Hematopoietic multipotent progenitor cell treated with erythropoietin and hydrocortisone succinate and interleukin-3 and kit ligand, for 4 days (in vitro differentiated cells): ENCODE results near the gene MINPP1.
"Not testable (repeated sequence)": the region's sequence is repeated elsewhere in the genome, so short reads cannot be mapped to it uniquely, and the experiment has no call there.

Source experiments
- DNase-seq: peaks from one replicate; pipeline ENCODE4 v3.0.0-alpha.2; 2015

The MINPP1 gene

DNA sequence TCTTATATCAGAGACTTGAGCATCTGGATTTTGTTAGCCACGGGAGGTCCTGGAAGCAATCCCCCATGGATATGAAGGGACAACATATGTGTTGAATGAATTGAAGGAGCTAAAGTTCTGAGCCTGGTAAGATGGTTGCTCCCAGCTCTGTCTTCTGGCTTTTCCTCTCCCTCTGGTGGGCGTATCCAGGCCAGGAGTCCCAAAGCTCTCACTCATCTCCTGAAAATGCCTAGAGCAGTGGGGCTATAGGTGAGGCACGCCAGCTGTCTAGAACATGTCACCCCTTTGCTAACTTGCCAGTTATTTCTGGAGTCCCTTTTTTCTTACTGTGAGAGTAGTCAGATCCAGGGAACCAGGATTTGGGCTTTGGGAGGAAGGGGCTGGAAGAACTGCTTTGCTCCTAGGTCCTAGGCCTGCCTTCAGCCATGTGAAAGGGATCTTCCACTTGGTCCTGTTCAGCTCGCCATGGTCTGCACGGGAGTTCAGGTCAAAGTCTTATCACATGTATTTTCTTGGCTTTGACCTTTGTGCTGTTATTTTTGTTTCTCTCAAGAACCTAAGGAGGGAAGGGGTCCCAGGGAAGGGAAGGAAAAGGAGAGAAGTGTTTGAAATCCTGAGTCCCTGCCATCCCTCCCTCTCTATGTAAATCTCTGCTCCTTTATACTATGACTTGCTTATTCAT, 73.6 kb downstream of the MINPP1 start:
- no peak for DNase-seq

DNA sequence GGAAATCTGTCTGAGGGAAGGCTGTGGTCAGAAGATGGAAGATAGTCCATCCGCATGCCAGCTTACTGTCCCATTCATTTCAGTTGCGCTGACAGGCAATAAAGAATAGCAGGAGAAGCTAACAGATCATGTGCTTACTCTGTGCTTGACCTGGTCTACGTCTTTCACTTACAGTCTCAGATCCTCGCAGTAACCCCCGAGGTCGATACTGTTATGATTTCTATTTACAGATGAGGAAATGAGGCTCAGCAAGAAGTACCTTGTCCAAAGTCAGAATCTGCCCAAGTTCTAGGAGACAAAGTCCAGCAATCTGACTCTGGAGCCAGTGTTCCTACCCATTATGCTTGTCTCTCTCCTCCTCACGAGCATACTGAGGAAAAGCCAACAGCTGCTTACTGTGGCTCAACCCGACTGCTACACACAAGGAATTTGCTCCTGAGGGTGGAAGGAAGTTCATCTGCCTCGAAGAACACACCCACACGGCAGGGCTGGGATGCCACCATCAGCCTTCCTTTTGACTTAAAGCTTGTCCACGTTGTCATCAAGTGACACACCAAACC, 74.2 kb downstream of the MINPP1 start:
- no peak for DNase-seq

DNA sequence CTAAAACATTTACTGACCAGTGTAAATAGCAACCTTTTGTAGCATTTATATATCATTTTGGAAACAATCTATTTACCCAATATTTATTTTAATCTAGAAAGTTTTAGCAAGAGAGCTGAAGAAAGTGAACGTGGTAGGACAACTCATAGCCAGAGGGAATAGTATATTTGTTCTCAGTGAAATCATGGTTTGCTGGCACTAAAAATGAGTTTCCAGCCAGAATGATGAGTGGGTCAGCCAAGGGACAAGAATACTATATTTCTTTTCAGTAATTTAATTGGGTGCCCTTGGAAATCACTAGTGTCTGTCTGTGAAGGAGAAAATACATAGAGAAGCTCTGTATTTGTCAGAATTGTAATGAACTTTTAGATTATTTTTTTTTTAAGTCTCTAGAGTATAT, 74.9 kb downstream of the MINPP1 start:
- no peak for DNase-seq

- no peak for DNase-seq
Measured at GRCh38 chr10:87580016-87580415, 75.3 kb downstream of the MINPP1 start.

GRCh38 chr10:87585565-87586514, 81.1 kb downstream of the MINPP1 start:
- peak; percentile 13 for DNase-seq

GRCh38 chr10:87589645-87590051, 85.0 kb downstream of the MINPP1 start:
- DNase-seq: no peak

GRCh38 chr10:87590705-87591588, 86.3 kb downstream of the MINPP1 start:
- DNase-seq: no peak

- DNase-seq: no peak
Measured at GRCh38 chr10:87591589-87591886, 86.8 kb downstream of the MINPP1 start.

DNA sequence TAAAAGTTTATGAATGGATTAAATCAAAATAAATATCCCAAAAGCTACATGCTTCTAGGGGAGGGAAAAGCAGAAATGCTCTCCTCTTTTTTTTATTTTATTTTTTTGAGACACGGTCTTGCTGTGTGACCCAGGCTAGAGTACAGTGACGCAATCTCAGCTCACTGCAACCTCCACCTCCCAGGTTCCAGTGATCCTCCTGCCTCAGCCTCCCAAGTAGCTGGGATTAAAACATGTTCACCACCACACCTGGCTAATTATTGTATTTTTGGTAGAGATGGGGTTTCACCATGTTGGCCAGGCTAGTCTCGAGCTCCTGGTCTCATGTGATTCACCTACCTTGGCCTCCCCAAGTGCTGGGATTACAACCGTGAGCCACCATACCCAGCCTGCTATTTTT, 88.2 kb downstream of the MINPP1 start:
- not testable (repeated sequence) for DNase-seq

DNA sequence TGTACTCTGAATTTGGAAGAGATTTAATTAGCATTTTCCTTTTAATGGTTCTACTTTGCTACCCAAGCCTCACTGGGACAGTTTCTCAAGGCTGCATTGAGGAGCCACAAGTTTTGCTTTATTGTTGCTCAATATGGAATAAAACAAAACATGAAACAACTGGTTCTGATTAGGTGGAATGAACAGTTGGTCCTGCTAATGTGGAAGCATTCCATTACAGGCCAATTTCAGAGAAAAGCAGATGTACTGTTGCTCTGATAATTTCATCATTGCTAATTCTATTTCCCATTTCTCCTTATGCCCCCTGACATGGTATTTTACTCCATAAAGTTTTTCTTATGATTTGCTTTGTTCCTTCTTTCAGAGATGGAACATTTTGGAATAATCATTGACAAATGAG, 89.0 kb downstream of the MINPP1 start:
- DNase-seq: no peak

DNA sequence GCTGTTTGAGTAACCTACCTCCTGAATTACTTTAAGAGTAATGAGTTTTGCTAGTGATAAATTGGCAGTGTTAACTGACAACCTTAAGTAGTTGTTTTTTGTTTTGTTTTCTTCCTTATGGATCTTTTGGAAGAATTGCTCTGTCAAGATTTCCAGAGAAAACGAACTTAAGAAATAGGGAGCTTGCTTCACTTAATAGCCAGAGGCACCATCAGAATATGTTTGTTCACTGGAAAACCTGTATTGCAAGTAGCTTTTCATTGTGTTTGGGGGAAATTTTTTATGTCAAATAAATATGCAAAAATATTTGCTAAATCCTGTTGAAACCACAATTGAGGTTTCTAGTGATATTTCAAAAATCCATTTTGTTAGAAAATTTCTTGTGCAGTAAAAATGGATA, 89.5 kb downstream of the MINPP1 start:
- no peak for DNase-seq

DNA sequence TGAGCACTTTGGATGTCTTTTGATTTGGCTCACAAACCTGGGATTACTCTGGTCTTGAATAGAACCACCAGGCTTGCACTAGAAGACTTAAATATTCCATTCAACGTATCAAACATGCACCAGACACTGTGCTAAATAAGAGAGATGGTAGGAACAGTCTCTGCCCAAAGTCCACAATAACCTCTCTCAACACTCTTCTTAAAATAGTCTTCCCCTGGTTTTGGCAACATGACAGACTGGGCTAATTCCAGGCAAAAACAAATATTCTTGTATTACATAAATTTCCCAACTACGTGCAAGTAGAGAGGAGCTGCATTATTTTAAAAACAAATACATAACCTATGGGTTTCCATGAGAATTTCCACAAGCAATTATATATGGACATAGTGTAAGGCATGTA, 90.2 kb downstream of the MINPP1 start:
- DNase-seq: no peak

DNA sequence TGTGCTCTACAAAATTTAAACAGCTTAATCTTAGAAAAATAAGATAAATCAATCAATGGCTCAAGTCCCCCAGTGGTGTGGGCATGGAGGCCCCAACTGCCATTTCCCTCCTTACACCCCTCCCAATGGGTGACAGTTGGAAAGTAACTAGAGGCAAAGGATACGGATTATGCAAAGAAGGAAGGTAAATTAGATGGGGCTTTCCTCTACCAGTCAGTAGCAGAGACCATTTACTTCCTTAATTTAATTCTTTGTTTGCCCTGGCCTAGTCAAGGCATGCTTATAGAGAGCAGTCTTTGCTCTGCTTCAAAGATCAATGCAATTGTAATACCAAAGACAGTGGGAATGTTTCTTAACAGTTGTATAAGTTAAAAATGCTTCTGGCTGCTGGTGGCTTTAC, 91.7 kb downstream of the MINPP1 start:
- peak; percentile 18 for DNase-seq

DNA sequence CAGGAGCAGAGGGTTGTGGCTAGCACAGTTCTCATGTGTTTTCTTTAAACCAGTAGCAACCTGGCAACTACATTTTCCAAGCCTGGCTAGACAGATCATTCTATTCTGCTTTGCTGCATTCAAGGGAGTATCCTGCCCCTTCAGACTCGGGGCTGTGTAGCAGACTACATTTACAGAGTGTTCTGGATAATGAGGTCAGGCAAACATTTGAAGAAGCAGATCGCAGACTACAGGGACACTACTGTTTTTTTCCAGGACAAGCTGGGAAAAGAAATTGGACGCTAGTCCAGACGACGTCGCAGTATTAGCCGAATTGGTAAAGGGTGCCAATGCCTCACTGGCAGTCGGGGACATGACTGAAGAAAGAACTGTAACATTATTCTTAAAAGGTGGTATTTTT, 94.0 kb downstream of the MINPP1 start:
- DNase-seq: no peak

DNA sequence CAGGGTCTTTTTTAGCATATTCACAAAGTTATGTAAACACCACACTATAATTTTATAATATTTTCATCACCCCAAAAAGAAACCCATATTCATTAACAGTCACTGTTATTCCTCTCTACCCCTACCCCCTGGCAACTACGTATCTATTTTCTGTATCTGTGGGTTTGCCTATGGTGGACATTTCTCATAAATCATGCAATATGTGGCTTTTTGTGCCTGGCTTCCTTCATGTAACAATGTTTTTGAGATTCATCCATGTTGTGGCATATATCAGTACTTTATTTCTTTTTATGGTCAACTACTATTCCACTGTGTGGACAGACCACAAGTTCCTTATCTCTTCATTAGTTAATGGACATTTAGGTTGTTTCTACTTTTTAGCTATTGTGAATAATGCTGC, 95.9 kb downstream of the MINPP1 start:
- peak; percentile 49 for DNase-seq
